ENCODE results near the gene AGRN.
"Not testable (repeated sequence)": the region's sequence is repeated elsewhere in the genome, so short reads cannot be mapped to it uniquely, and the experiment has no call there.

Gene AGRN

GRCh38 chr1:994546-994945 lies 25.4 kb upstream of the AGRN start:
- H3K4ac ChIP-seq (ENCODE audit: low read depth in 1 of 2, low read length in 2 of 2); H3K18ac ChIP-seq (ENCODE audit: low read depth in 1 of 2, low read length in 2 of 2); H2BK5ac ChIP-seq (ENCODE audit: low read depth, low read length, poor library complexity, severe bottlenecking); H3K36me3 ChIP-seq (ENCODE audit: control insufficient read depth in 1 of 2, insufficient read depth in 2 of 2, low read depth in 1 of 2, low read length in 2 of 2); H3K4me3 ChIP-seq (ENCODE audit: insufficient read depth in 1 of 2, low read depth in 1 of 2, low read length in 2 of 2); H3K9me3 ChIP-seq (ENCODE audit: control insufficient read depth, low read length); H2AFZ ChIP-seq (ENCODE audit: low read depth, low read length); H3K14ac ChIP-seq (ENCODE audit: low read length in 2 of 2); H2BK15ac ChIP-seq (ENCODE audit: low read depth, poor library complexity, severe bottlenecking); H3K23ac ChIP-seq (ENCODE audit: low read length in 2 of 2); H2BK120ac ChIP-seq (ENCODE audit: low read depth, low read length); H4K91ac ChIP-seq (ENCODE audit: low read length); H3K79me1 ChIP-seq (replicated peaks; ENCODE audit: low read length, poor library complexity, severe bottlenecking); H2BK12ac ChIP-seq (ENCODE audit: low read length in 2 of 2); H3K4me2 ChIP-seq (ENCODE audit: low read length, poor library complexity, severe bottlenecking); H3K27ac ChIP-seq (ENCODE audit: low read length, poor library complexity, severe bottlenecking); H4K8ac ChIP-seq (ENCODE audit: low read length); H2AK5ac ChIP-seq (ENCODE audit: low read length, severe bottlenecking); H3K9ac ChIP-seq (ENCODE audit: low read length): not testable (repeated sequence)
- Histone ChIP-seq H3K27me3 (ENCODE audit: control insufficient read depth in 1 of 2, insufficient read depth in 1 of 2, low read length in 2 of 2) (peaks cover 16 to 47% of the 10 kb centered on the region in 2 experiments), H3K4me1 (ENCODE audit: control insufficient read depth, insufficient read depth, low read depth, low read length) (peaks cover 18% of the 10 kb centered on the region)
- WGBS: 82% methylated on average over 6 of the region's 6 CpGs
- DNase-seq: peak; percentile 45

GRCh38 chr1:995665-996633 lies 24.0 kb upstream of the AGRN start:
- Histone ChIP-seq H4K8ac (ENCODE audit: low read length) (no peak overlapping the region), H3K4me3 (ENCODE audit: insufficient read depth in 1 of 2, low read depth in 1 of 2, low read length in 2 of 2) (no peak overlapping the region), H3K36me3 (ENCODE audit: control insufficient read depth in 1 of 2, insufficient read depth in 2 of 2, low read depth in 1 of 2, low read length in 2 of 2) (peaks cover 0 to 3% of the 10 kb centered on the region in 2 experiments), H3K9me3 (ENCODE audit: control insufficient read depth, low read length) (peaks cover 5% of the 10 kb centered on the region), H2BK120ac (ENCODE audit: low read depth, low read length) (no peak overlapping the region), H3K27me3 (ENCODE audit: control insufficient read depth in 1 of 2, insufficient read depth in 1 of 2, low read length in 2 of 2) (peaks cover 16 to 54% of the 10 kb centered on the region in 2 experiments), H2AK5ac (ENCODE audit: low read length, severe bottlenecking) (no peak overlapping the region), H3K9ac (ENCODE audit: low read length) (no peak overlapping the region), H4K91ac (ENCODE audit: low read length) (no peak overlapping the region), H2BK15ac (ENCODE audit: low read depth, poor library complexity, severe bottlenecking) (no peak overlapping the region), H3K4me2 (ENCODE audit: low read length, poor library complexity, severe bottlenecking) (no peak overlapping the region), H2BK5ac (ENCODE audit: low read depth, low read length, poor library complexity, severe bottlenecking) (no peak overlapping the region), H2AFZ (ENCODE audit: low read depth, low read length) (no peak overlapping the region), H3K4me1 (ENCODE audit: control insufficient read depth, insufficient read depth, low read depth, low read length) (peaks cover 30% of the 10 kb centered on the region), H3K4ac (ENCODE audit: low read depth in 1 of 2, low read length in 2 of 2) (no peak overlapping the region), H3K27ac (ENCODE audit: low read length, poor library complexity, severe bottlenecking) (no peak overlapping the region), H3K79me1 (replicated peaks; ENCODE audit: low read length, poor library complexity, severe bottlenecking) (peaks cover under 1% of the 10 kb centered on the region), H3K14ac (ENCODE audit: low read length in 2 of 2) (no peak overlapping the region), H2BK12ac (ENCODE audit: low read length in 2 of 2) (no peak overlapping the region), H3K23ac (ENCODE audit: low read length in 2 of 2) (no peak overlapping the region), H3K18ac (ENCODE audit: low read depth in 1 of 2, low read length in 2 of 2) (peak overlapping the region in 1 of 2 experiments; percentile 0)
- WGBS: 56% methylated on average over 18 of the region's 30 CpGs
- DNase-seq: peak; percentile 47

DNA sequence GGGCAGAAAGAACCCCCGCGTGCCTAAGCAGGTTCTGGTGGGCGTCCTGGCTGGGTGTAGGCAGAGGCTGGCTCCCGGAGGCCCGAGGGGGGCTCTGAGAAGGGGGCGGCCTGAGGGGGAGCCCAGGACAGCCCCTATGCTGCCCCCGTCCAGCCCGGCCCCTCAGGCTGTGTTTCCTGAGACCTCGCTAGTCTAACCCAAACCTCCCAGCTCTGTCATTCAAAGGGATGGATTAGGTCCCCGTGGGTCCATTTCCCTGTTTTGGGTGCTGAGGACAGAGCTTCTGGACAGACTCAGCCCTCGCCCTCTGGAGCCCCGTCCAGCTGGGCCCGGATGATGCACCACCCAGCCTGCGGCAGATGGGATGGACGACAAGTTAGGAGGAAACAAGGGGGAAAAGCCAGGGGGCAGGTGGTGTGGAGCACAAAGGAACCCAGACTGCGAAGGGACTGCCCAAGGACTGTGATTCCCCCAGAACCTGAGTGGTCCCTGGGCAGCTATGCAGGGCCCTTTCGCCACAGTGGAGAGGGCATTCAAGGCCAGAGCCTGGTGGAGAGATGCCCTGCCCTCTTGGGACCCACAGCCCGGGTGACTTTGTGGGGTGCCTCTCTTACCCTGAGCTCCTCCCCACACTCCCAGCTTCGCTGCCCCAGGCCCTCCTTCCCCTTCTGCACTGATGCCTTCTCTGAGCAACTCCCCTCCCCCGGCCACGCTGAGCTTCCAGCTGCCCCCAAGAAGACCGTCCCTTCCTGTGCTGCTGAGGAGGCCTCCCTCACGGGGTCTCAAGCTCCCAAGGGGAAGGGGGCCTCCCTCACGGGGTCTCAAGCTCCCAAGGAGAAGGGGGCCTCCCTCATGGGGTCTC lies 22.8 kb upstream of the AGRN start:
- no peak overlapping the region for H3K9ac ChIP-seq (ENCODE audit: low read length)
- no peak overlapping the region for H2BK120ac ChIP-seq (ENCODE audit: low read depth, low read length)
- H3K4ac ChIP-seq (ENCODE audit: low read depth in 1 of 2, low read length in 2 of 2): no peak overlapping the region
- H3K4me2 ChIP-seq (ENCODE audit: low read length, poor library complexity, severe bottlenecking): no peak overlapping the region
- no peak overlapping the region for H2BK15ac ChIP-seq (ENCODE audit: low read depth, poor library complexity, severe bottlenecking)
- 72% methylated on average over 24 of the region's 24 CpGs for WGBS
- no peak overlapping the region for H2AFZ ChIP-seq (ENCODE audit: low read depth, low read length)
- H3K27ac ChIP-seq (ENCODE audit: low read length, poor library complexity, severe bottlenecking): no peak overlapping the region
- peaks cover under 1% of the 10 kb centered on the region for H3K9me3 ChIP-seq (ENCODE audit: control insufficient read depth, low read length)
- H3K79me1 ChIP-seq (replicated peaks; ENCODE audit: low read length, poor library complexity, severe bottlenecking): peaks cover 4% of the 10 kb centered on the region
- H2AK5ac ChIP-seq (ENCODE audit: low read length, severe bottlenecking): no peak overlapping the region
- H3K23ac ChIP-seq (ENCODE audit: low read length in 2 of 2): no peak overlapping the region
- no peak overlapping the region for H3K4me3 ChIP-seq (ENCODE audit: insufficient read depth in 1 of 2, low read depth in 1 of 2, low read length in 2 of 2)
- H3K14ac ChIP-seq (ENCODE audit: low read length in 2 of 2): no peak overlapping the region
- peaks cover 16 to 64% of the 10 kb centered on the region in 2 experiments for H3K27me3 ChIP-seq (ENCODE audit: control insufficient read depth in 1 of 2, insufficient read depth in 1 of 2, low read length in 2 of 2)
- H3K18ac ChIP-seq (ENCODE audit: low read depth in 1 of 2, low read length in 2 of 2): no peak overlapping the region
- no peak overlapping the region for H2BK12ac ChIP-seq (ENCODE audit: low read length in 2 of 2)
- no peak overlapping the region for H2BK5ac ChIP-seq (ENCODE audit: low read depth, low read length, poor library complexity, severe bottlenecking)
- peaks cover 40% of the 10 kb centered on the region for H3K4me1 ChIP-seq (ENCODE audit: control insufficient read depth, insufficient read depth, low read depth, low read length)
- peaks cover 0 to 3% of the 10 kb centered on the region in 2 experiments for H3K36me3 ChIP-seq (ENCODE audit: control insufficient read depth in 1 of 2, insufficient read depth in 2 of 2, low read depth in 1 of 2, low read length in 2 of 2)
- H4K91ac ChIP-seq (ENCODE audit: low read length): no peak overlapping the region
- DNase-seq: peak; percentile 62
- peak overlapping the region; percentile 29 for H4K8ac ChIP-seq (ENCODE audit: low read length)

GRCh38 chr1:997713-997992 lies 22.3 kb upstream of the AGRN start:
- Histone ChIP-seq H3K4me3 (ENCODE audit: insufficient read depth in 1 of 2, low read depth in 1 of 2, low read length in 2 of 2) (no peak overlapping the region), H2BK5ac (ENCODE audit: low read depth, low read length, poor library complexity, severe bottlenecking) (no peak overlapping the region), H3K79me1 (replicated peaks; ENCODE audit: low read length, poor library complexity, severe bottlenecking) (peaks cover 4% of the 10 kb centered on the region), H3K4ac (ENCODE audit: low read depth in 1 of 2, low read length in 2 of 2) (no peak overlapping the region), H3K9me3 (ENCODE audit: control insufficient read depth, low read length) (no peaks in the 10 kb centered on the region), H2AK5ac (ENCODE audit: low read length, severe bottlenecking) (no peak overlapping the region), H4K91ac (ENCODE audit: low read length) (no peak overlapping the region), H4K8ac (ENCODE audit: low read length) (no peak overlapping the region), H3K4me1 (ENCODE audit: control insufficient read depth, insufficient read depth, low read depth, low read length) (peaks cover 40% of the 10 kb centered on the region), H2BK12ac (ENCODE audit: low read length in 2 of 2) (no peak overlapping the region), H3K27me3 (ENCODE audit: control insufficient read depth in 1 of 2, insufficient read depth in 1 of 2, low read length in 2 of 2) (peaks cover 16 to 67% of the 10 kb centered on the region in 2 experiments), H2BK120ac (ENCODE audit: low read depth, low read length) (no peak overlapping the region), H2BK15ac (ENCODE audit: low read depth, poor library complexity, severe bottlenecking) (no peak overlapping the region), H3K14ac (ENCODE audit: low read length in 2 of 2) (no peak overlapping the region), H3K23ac (ENCODE audit: low read length in 2 of 2) (no peak overlapping the region), H2AFZ (ENCODE audit: low read depth, low read length) (no peak overlapping the region), H3K36me3 (ENCODE audit: control insufficient read depth in 1 of 2, insufficient read depth in 2 of 2, low read depth in 1 of 2, low read length in 2 of 2) (peaks cover 0 to 3% of the 10 kb centered on the region in 2 experiments), H3K4me2 (ENCODE audit: low read length, poor library complexity, severe bottlenecking) (no peak overlapping the region), H3K27ac (ENCODE audit: low read length, poor library complexity, severe bottlenecking) (no peak overlapping the region), H3K9ac (ENCODE audit: low read length) (no peak overlapping the region), H3K18ac (ENCODE audit: low read depth in 1 of 2, low read length in 2 of 2) (no peak overlapping the region)
- WGBS: 75% methylated on average over 3 of the region's 3 CpGs
- no peak for DNase-seq
